HG02763 (cell line): Measurements from ENCODE around the gene CPED1.
"Not testable (repeated sequence)": the region's sequence is repeated elsewhere in the genome, so short reads cannot be mapped to it uniquely, and the experiment has no call there.

Experiments used
- ATAC-seq: cut with Tn5 transposase; IDR thresholded peaks from one replicate; pipeline ENCODE4 v1.9.1; 2021; ENCODE audit warnings: mild to moderate bottlenecking, moderate library complexity; ENCODE audit not compliant: unreplicated experiment

Gene CPED1

GRCh38 chr7:121167971-121168370, 179.5 kb downstream of the CPED1 start:
- ATAC-seq, result no peak

- ATAC-seq, result no peak
Measured at GRCh38 chr7:121169469-121169868, 181.0 kb downstream of the CPED1 start.

- no peak for ATAC-seq
Measured at GRCh38 chr7:121172484-121172883, 184.0 kb downstream of the CPED1 start.

GRCh38 chr7:121175826-121176225, 187.3 kb downstream of the CPED1 start:
- no peak for ATAC-seq

GRCh38 chr7:121178452-121178851, 189.9 kb downstream of the CPED1 start:
- ATAC-seq, result no peak

DNA sequence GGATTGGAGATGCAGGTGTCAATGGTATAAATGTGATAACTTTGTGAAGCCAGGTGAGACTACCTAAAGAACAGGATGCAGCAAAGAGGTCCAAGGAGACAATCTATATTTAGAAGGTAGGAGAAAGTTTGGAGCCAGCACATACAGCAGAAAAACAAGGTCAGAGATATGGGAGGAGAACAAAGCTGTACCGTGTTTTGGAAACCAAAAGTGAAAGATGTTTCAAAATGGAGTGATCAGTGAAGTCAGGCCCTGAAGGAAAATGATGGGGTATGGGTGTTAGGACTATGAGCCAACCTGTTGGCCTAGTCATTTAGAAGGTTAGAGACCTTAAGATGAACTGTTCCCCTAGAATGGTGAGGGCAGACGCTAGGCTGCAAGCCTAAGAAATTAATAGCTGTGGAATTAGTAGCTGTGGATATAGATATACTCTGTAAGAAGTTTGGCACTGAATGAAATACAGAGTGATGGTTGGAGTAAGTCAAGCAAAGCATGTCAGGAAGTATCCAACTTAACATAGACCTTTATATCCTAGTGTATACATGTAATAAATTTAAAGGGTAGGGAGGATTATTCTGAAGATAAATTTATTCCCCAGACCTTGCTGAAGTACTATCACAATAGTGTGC, 190.5 kb downstream of the CPED1 start:
- ATAC-seq, result peak; percentile 44

DNA sequence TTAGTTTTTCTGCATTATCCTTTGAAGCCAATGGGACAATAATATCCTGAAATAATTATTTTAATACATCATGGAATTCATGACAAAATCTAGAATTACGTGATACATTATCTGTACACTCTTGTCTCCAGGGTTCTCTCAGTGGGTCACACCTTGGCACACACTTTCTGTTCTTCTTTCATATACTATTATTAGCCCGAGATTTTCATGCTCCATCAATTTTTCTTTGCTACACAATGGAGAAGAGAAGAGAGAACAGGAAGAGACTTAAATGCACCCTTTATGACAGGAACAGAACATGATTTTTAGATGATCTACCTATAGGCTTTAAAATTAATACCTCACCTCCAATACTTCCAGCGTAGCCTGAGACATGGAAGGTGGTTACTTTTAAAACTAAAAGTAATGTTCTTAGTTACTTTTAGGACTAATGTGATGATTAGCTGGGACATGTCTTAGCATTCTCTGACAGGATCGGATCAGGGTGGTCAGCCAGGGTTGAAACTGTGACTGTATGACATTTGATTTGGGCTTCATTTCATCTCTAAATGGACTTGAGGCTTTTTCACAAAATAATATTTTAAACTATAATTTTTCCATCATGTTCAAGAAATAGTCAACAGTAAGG, 192.0 kb downstream of the CPED1 start:
- ATAC-seq, result peak; percentile 87

- no peak for ATAC-seq
Measured at GRCh38 chr7:121181357-121181756, 192.8 kb downstream of the CPED1 start.

GRCh38 chr7:121182281-121182680, 193.8 kb downstream of the CPED1 start:
- no peak for ATAC-seq

GRCh38 chr7:121182902-121183301, 194.4 kb downstream of the CPED1 start:
- no peak for ATAC-seq

DNA sequence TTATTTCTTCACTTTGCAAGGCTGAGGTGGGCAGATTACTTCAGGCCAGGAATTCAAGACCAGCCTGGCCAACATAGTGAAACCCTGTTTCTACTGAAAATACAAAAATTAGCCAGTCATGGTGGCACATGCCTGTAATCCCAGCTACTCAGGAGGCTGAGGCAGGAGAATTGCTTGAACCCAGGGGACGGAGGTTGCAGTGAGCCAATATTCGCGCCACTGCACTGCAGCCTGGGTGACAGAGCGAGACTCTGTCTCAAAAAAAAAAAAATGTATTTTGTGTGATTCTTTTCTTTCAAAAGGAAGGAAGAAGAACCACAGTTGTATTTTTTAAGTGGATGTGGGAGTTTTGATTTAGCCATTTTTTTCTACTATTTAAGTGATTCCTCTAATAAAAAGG, 195.4 kb downstream of the CPED1 start:
- ATAC-seq, result not testable (repeated sequence)

DNA sequence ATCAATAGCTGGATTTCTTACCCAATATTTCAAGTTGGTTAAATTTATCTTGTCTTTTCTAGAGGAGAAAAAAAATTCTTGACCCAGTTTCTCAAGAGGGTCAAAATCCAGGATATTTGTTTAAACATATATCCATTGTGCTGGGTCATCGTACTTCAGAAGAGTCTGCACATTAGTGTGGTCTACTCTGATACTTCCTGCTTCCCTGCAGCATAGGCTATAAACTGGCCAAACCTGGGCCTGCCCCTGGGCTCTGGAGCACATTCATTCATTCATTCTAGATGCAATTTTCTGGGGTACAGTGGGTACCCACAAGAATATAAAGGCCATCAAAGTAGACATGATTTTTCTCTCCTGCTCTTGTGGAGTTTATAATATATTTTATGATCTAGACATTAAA, 198.2 kb downstream of the CPED1 start:
- ATAC-seq, result no peak

- peak; percentile 82 for ATAC-seq
Measured at GRCh38 chr7:121187222-121187621, 198.7 kb downstream of the CPED1 start.

- ATAC-seq, result no peak
Measured at GRCh38 chr7:121187676-121188075, 199.2 kb downstream of the CPED1 start.

- ATAC-seq, result no peak
Measured at GRCh38 chr7:121192834-121193233, 204.3 kb downstream of the CPED1 start.

GRCh38 chr7:121195010-121195409, 206.5 kb downstream of the CPED1 start:
- ATAC-seq, result no peak

GRCh38 chr7:121195874-121196273, 207.4 kb downstream of the CPED1 start:
- no peak for ATAC-seq

DNA sequence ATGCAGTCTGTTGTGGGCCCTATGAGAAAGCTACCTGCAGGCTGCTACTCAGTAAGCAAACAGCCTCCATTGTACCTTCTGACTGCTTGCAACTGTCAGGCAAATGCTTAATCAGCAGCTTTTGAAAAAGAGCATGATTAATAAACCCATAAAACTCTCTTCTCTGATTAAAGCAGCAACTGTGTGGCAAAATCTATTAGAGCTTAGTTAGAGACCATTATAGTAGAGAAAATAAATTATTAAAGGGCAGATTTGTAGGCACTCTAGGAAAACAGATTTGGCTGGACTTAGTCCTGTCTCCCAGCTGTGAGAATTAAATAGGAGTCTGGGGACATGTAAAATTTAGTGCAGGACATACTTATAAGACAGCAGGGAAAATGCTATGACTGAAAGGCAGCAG, 207.8 kb downstream of the CPED1 start:
- ATAC-seq, result no peak

DNA sequence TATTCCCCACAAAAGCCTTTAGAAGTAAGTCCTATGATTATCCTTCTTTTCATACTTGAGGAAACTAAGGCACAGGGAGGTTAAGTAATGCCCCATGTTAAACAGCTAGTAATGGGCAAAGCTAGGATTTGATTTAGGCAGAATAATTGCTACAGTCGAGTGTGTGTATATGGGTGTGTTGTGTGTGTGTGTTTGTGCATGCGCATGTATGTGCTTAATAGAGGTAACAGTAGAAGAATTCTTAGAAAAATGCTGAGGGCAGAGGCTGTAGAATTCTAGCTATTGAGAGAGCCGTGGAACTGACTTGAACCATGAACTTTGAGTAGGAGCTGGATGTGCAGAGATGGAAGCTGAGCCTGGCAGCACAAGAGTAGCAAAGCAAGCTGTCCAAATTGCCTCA, 208.9 kb downstream of the CPED1 start:
- ATAC-seq, result no peak

GRCh38 chr7:121198502-121198901, 210.0 kb downstream of the CPED1 start:
- ATAC-seq, result no peak

- ATAC-seq, result no peak
Measured at GRCh38 chr7:121202125-121202524, 213.6 kb downstream of the CPED1 start.

DNA sequence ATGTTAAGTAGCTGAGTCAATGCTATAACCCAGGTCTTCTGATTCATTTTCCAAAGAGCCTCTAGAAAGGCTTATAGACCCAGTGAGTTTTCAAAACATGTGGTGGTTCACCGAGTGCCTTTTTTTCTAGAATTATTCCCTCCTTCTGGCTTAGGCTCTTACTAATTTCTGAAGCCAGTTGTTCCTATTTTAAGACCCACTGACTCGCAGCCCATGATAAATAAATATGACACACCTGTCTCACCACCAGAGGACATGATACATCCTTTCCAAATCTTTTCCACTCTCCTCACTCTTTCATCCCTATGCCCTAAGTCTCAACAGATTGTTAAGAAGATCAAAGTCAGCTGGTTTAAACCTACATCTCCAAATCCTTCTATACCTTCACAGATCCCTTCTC, 214.3 kb downstream of the CPED1 start:
- ATAC-seq, result no peak

GRCh38 chr7:121204537-121204936, 216.0 kb downstream of the CPED1 start:
- no peak for ATAC-seq
